Glomerular endothelial cell (primary cell): Measurements from ENCODE around the gene SLC5A8. TPM values are rescaled to one million over a fixed set of nuclear protein-coding genes. Genes with fewer than 3 reads are reported as not detected.
"Not testable (repeated sequence)": the region's sequence is repeated elsewhere in the genome, so short reads cannot be mapped to it uniquely, and the experiment has no call there.

Experiments
- DNase-seq: peaks from one replicate; pipeline ENCODE4 v3.0.0-alpha.2; 2011; ENCODE audit warnings: low read depth, low spot score; ENCODE audit errors: extremely low read depth
- total RNA-seq: library from RNA; depleted of rRNA; stranded (reverse); fragments of >200 nt; gene quantifications from 2 replicates; pipeline ENCODE4 v1.2.3, GENCODE V29; 2015

The SLC5A8 gene
- total RNA-seq, 1 donor from 2014 or later = not detected

DNA sequence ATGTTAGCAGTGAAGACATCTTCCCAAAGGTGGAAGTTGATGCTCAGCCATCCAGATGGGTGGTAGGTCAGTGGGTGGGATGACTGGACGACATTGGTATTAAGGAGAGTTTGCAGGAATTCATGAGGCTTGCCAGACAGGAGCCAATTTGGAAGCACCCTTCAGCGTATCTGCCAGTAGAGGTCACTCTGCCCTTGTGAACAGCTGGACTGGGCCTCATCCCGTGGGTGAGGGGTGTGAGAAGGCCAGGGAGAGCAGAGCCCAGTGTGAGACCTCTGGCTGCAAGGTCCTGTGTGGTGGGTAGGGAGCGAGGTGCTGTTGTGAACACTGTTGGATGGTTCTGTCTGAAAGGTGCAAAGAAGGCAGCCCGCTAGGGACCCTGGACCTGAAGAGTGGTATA is 37.7 kb downstream of the SLC5A8 start:
- DNase-seq = no peak

DNA sequence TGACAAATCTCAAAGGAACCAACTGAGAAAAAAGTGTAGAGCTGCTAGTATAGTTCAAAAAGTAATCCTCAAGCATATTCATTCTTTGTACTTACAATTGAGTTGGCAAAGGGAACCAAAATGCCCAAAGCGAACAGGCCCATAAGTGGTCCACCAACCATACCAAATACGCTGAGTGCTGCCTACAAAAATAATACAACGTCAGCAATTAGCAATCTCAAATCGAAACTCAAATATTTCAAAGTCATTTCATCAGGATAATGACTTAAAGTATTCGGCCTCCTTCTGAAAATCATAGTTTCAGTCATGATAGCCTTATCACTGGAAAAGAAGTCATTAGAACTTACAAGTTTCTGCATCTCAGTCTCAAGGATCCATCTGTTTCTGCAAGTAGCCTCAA is 42.0 kb downstream of the SLC5A8 start:
- no peak for DNase-seq

DNA sequence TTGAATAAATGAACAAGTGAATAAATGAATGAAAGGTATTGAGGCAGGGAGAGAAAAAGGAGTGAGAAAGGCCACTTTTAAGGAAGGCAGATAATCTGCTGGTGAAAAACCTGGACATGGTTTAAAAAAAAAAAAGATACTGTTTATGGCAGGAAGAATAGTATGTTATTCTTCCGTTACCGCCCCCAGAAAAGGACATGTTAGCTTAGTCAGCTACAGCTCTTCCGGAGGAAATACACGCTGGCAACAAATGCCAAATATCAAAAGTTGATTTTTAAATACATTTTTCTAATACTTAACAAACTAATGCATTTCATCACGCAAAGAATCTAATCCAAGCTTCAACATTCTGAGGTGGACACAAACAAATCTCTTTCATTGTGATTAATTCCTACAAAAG is 43.2 kb downstream of the SLC5A8 start:
- no peak for DNase-seq

DNA sequence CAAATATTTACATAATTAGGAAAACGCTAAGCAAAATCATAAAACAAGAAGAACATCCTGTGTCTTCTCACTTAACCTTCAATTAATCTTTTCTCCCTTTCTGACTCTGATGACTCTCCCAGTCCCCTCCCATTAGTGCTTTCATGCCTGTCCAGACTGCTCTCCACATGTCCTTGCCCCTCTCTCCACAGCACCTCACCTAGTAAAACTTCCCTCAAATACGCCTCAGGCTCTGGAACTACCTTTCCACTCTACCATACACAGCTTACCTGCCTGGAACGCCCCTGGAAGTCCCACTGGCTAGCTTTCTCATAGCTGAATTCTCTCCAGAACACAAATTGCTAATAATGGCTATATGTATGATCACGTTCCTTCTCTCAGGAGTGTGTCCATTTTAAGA is 44.7 kb downstream of the SLC5A8 start:
- DNase-seq = no peak

DNA sequence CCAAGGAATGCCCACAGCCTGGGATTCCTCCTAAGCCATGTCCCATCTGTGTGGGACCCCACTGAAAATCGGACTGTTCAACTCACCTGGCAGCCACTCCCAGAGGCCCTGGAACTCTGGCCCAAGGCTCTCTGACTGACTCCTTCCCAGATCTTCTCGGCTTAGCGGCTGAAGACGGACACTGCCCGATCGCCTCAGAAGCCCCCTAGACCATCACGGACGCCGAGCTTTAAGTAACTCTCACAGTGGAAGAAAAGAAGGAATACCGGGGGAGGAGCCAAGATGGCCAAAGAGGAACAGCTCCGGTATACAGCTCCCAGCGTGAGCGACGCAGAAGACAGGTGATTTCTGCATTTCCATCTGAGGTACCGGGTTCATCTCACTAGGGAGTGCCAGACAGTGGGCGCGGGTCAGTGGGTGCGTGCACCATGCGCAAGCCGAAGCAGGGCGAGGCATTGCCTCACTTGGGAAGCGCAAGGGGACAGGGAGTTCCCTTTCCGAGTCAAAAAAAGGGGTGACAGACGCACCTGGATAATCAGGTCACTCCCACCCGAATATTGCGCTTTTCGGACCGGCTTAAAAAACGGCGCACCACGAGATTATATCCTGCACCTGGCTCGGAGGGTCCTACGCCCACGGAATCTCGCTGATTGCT is 64.1 kb downstream of the SLC5A8 start:
- not testable (repeated sequence) for DNase-seq

DNA sequence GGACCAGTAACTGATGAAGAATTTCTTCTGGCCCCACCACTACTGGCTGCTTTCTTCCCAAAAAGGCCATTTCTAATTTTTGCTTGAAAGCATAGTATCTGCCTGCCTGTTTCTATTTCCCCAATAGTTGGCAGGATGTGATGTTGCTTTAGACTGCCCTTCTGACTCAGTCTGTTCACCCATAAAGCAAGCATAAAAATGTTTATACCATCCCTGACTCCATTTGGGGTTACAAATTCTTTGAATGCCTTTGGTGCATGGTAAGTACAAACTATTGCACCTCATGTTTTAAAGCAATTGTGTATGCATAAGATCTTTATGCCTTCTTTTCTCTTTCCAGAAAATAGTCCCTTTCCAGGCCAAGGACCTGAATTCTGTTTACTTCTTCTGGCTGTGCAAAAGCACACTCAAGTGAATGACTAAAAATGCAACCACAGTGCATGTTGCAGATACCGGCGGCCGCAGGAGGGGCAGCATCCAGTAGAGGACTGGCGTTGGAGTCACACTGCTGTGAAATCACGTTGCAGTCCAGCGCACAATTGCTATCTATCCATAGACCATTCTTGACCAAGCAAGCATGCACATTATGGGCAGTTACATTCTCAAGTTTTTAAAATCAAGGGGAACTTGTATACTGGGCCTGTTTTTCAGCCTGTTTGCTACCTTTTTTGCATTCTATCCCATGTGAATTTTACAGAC is 82.4 kb downstream of the SLC5A8 start:
- DNase-seq = no peak

DNA sequence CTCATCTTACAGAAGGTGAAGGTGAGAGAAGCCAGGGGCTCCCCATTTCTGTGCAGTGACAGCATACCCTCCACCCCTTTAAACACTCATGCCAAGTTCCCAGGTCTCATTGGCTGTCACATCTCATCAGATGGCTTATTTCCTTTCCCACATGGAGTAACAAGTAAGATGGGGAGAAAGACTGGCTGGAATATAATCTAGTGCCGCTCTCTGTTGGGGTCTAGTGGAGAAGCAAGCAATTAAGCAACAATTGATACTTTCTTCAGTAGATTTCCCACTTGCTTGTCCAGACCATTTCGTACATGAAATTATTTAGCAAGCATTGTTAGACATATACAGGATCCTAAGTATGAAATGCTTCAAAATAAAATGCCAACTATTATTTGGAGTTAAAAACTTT is 92.2 kb downstream of the SLC5A8 start:
- DNase-seq = no peak

DNA sequence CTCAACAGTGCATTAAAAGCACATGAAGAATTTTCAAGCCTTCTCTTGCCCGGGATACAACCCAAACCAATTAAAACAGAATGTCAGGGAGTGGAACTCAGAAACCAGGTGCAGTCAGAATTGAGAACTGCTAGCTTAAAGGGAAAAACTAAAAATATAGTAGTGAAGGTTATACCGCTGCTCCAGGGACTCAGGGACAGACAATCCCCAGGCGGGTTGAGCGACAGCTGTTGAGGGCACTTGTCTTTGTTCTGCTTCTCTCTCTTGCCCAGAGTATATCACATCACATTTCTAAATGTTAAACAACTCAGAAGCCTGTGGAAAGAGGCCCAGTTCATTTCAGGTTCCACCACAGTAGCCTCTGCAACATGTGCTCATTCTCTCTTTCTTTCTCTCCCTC is 93.1 kb downstream of the SLC5A8 start:
- no peak for DNase-seq

DNA sequence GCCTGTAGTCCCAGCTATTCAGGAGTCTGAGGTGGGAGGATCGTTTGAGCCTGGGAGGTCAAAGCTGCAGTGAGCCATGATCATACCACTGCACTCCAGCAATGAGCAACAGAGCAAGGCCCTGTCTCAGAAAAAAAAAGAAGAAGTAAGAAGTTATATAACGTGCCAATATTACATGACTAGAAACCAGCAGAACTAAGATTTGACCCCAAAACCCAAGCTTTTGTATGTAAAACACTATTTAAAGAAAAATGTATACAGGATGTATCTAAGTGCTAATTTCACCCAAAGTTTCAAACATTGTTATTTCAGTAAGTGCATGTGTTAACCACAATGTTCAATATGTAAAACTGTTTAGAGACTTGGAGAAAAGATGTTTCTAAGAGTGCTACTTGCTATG is 94.7 kb downstream of the SLC5A8 start:
- no peak for DNase-seq

DNA sequence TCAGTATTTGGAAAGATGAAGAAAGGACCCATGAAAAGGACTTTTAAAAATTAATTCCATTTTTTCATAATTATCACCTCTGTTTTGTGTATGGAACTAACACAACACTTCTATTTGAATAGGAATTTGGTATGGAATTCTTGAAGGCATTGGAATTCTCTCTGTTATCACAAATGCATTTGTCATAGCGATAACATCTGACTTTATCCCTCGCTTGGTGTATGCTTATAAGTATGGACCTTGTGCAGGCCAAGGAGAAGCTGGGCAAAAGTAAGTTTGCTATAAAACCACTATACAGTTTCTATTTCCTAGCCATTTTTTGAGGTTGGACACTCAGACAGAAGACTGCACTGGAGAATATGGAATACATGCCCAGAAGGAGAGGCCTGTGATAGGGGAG is 98.6 kb downstream of the SLC5A8 start:
- DNase-seq = no peak

DNA sequence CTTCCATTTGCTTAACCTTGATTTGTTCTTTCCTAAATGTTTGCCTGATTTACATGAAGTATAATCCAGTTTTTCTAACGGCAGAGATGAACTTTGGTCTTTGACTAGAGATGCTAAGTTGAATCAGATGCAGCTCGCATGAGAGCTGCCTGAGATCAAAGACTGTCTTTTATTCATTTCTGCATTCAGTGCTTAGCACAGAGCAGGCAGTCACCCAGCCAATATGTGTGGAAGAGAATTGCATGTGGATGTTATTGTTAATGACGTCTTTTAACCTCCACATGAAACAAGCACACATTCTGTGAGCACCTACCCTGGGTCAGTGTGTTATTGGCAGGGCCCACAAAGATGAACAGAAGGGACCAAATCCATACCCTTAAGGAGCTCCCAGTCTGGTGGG is 99.2 kb downstream of the SLC5A8 start:
- DNase-seq = no peak

DNA sequence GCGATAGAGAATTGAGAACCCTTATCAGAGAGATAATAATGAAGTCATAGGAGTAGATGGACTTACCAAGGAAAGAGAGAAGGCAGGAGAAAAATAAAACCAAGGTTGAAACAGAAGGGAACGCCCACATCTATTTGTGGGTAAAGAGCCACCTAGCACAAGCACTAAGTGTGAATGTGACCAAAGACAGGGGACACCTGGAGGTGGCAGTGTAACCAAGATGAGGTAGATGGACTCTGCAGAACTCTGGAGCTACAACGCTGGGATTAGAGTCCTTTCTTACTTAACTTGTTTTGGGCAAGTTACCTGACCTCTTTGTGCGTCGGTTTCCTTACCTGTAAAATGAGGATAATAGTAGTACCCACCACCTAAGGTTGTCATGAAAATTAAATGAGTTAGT is 101.9 kb downstream of the SLC5A8 start:
- DNase-seq = no peak

DNA sequence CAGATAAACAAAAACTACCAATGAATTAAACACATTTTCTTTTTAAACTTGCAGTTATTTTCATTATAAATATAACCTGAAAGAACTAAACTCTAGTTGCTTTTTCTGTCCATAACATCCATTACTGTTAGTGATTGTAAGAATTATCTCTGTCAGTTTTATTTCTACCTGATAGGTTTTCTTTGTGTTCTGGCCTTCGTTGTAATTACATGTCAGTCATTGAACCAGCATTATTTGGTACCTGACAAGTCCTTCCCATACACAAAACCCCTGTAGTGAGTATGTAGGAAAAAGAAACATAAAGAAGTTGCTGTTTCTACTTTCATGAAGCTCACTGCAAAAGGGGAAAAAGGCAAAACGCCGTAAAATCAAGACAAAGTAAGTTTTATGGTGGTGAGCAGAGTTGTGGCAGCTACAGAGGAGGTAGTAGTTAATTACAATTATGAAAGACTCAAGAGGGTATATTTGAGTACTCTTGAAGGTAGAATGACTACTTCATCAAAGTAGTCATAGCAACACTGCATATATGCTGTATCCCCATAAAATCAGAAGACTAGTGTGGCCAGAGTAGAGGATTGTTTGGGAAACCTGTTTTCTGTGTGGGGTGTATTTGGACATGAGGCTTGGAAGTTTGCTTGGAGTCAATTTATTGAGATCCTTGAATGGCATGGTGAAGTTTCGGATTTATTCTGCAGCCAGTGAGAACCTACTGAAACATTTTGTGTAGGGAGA is 102.8 kb downstream of the SLC5A8 start:
- DNase-seq = no peak

Other genes starting within 250 kb of the SLC5A8 start
- gene UTP20, start 69.9 kb upstream of the SLC5A8 start, total RNA-seq = 13.8 and 16.6 TPM in 2 replicates
- 58.0 and 74.0 TPM in 2 replicates for gene ARL1, start 197.5 kb upstream of the SLC5A8 start, total RNA-seq